ENCODE measurements around the gene ZNF189. TPM values are rescaled to one million over a fixed set of nuclear protein-coding genes. Genes with fewer than 3 reads are reported as not detected.

Gene ZNF189
- polyA plus RNA-seq, 1 donor (not counting 4 experiments of a cell fraction or from before 2014, with no cell fraction given) = 8.7 TPM

- H3K4me1 ChIP-seq (ENCODE audit: control insufficient read depth, extremely low read depth, insufficient read depth, low read length) = no peaks in the 10 kb centered on the region
- no peak overlapping the region for H3K4me2 ChIP-seq (ENCODE audit: control insufficient read depth, extremely low read depth, insufficient read depth, low read depth, low read length)
- no peaks in the 10 kb centered on the region for H3K9me1 ChIP-seq (ENCODE audit: control insufficient read depth, extremely low read depth, insufficient read depth, low read length)
- no peak overlapping the region for H3K27ac ChIP-seq (ENCODE audit: control insufficient read depth, insufficient read depth, low read length)
- H3K27me3 ChIP-seq (ENCODE audit: control insufficient read depth, extremely low read depth, insufficient read depth, low read length) = no peaks in the 10 kb centered on the region
- no peaks in the 10 kb centered on the region for H3K79me2 ChIP-seq (ENCODE audit: control insufficient read depth, insufficient read depth, low read length)
- no peak for DNase-seq (ENCODE audit: low read depth, low spot score)
- dilution Hi-C loops (cut with MboI; ENCODE audit: extremely low pct_ligation_motif_present, low sequenced_read_pairs) = no loop called here
- H3K4me3 ChIP-seq (ENCODE audit: control insufficient read depth in 2 of 3, extremely low read depth in 1 of 3, insufficient read depth in 2 of 3, low read depth in 1 of 3, low read length in 3 of 3) = no peak overlapping the region
- TF ChIP-seq, protein P1, sequence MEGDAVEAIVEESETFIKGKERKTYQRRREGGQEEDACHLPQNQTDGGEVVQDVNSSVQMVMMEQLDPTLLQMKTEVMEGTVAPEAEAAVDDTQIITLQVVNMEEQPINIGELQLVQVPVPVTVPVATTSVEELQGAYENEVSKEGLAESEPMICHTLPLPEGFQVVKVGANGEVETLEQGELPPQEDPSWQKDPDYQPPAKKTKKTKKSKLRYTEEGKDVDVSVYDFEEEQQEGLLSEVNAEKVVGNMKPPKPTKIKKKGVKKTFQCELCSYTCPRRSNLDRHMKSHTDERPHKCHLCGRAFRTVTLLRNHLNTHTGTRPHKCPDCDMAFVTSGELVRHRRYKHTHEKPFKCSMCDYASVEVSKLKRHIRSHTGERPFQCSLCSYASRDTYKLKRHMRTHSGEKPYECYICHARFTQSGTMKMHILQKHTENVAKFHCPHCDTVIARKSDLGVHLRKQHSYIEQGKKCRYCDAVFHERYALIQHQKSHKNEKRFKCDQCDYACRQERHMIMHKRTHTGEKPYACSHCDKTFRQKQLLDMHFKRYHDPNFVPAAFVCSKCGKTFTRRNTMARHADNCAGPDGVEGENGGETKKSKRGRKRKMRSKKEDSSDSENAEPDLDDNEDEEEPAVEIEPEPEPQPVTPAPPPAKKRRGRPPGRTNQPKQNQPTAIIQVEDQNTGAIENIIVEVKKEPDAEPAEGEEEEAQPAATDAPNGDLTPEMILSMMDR (optimal IDR thresholded peaks at IDR 0.05 in 1 of 3, IDR thresholded peaks at IDR 0.05 in 1 of 3, conservative IDR thresholded peaks at IDR 0.05 in 1 of 3; ENCODE audit: extremely low read depth in 1 of 3, insufficient read depth in 2 of 3, low read length in 3 of 3) = no peak
- no peak for TF ChIP-seq EZH2 (IDR thresholded peaks at IDR 0.05; ENCODE audit: low read length)
- H3K36me3 ChIP-seq (ENCODE audit: control insufficient read depth in 2 of 2, extremely low read depth in 1 of 2, insufficient read depth in 2 of 2, low read length in 2 of 2) = no peaks in the 10 kb centered on the region
- H4K20me1 ChIP-seq (ENCODE audit: control insufficient read depth, extremely low read depth, insufficient read depth, low read length) = no peaks in the 10 kb centered on the region
- H3K9ac ChIP-seq (ENCODE audit: control insufficient read depth, extremely low read depth, insufficient read depth, low read length) = no peak overlapping the region
- peaks cover 2% of the 10 kb centered on the region for H3K9me3 ChIP-seq (ENCODE audit: control insufficient read depth, low read depth, low read length)
- no peak overlapping the region for H2AFZ ChIP-seq (ENCODE audit: control insufficient read depth, low read length)
- no peak for FAIRE-seq
These were observed 16.9 kb downstream of the ZNF189 start for GRCh38 chr9:101415578-101415977.

DNA sequence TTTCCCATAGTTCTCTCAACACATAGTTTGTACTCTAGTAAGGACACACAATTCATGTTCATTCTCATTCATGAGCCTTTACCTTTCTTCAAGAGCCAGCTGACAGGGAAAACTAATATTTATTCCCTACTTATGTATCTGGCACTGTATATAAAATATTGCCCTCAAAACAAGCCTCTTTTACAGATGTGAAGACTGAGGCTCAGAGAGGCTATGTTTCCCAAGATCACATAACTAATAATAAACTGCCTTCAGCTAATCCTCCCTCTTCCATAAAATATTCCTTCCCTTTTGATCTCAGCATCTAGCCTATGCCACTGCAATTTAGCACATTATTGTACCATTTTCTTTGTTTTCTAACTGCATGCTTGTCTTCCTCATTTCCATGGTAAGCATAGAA is 18.7 kb downstream of the ZNF189 start:
- no peak overlapping the region for H3K27ac ChIP-seq (ENCODE audit: control insufficient read depth, insufficient read depth, low read length)
- no peaks in the 10 kb centered on the region for H3K4me1 ChIP-seq (ENCODE audit: control insufficient read depth, extremely low read depth, insufficient read depth, low read length)
- DNase-seq (ENCODE audit: low read depth, low spot score) (no peak), FAIRE-seq (no peak)
- H4K20me1 ChIP-seq (ENCODE audit: control insufficient read depth, extremely low read depth, insufficient read depth, low read length) = no peaks in the 10 kb centered on the region
- TF ChIP-seq, protein P1 (optimal IDR thresholded peaks at IDR 0.05 in 1 of 3, IDR thresholded peaks at IDR 0.05 in 1 of 3, conservative IDR thresholded peaks at IDR 0.05 in 1 of 3; ENCODE audit: extremely low read depth in 1 of 3, insufficient read depth in 2 of 3, low read length in 3 of 3) = no peak
- TF ChIP-seq EZH2 (IDR thresholded peaks at IDR 0.05; ENCODE audit: low read length) = no peak
- no peaks in the 10 kb centered on the region for H3K9me3 ChIP-seq (ENCODE audit: control insufficient read depth, low read depth, low read length)
- H3K9me1 ChIP-seq (ENCODE audit: control insufficient read depth, extremely low read depth, insufficient read depth, low read length) = no peaks in the 10 kb centered on the region
- no peak overlapping the region for H3K4me3 ChIP-seq (ENCODE audit: control insufficient read depth in 2 of 3, extremely low read depth in 1 of 3, insufficient read depth in 2 of 3, low read depth in 1 of 3, low read length in 3 of 3)
- dilution Hi-C loops (cut with MboI; ENCODE audit: extremely low pct_ligation_motif_present, low sequenced_read_pairs) = no loop called here
- no peak overlapping the region for H3K9ac ChIP-seq (ENCODE audit: control insufficient read depth, extremely low read depth, insufficient read depth, low read length)
- H3K4me2 ChIP-seq (ENCODE audit: control insufficient read depth, extremely low read depth, insufficient read depth, low read depth, low read length) = no peak overlapping the region
- no peaks in the 10 kb centered on the region for H3K36me3 ChIP-seq (ENCODE audit: control insufficient read depth in 2 of 2, extremely low read depth in 1 of 2, insufficient read depth in 2 of 2, low read length in 2 of 2)
- H2AFZ ChIP-seq (ENCODE audit: control insufficient read depth, low read length) = no peak overlapping the region
- no peaks in the 10 kb centered on the region for H3K27me3 ChIP-seq (ENCODE audit: control insufficient read depth, extremely low read depth, insufficient read depth, low read length)
- no peaks in the 10 kb centered on the region for H3K79me2 ChIP-seq (ENCODE audit: control insufficient read depth, insufficient read depth, low read length)
